GM19043 (cell line): ENCODE results near the gene PPFIA4.

Source experiments
- ATAC-seq: cut with Tn5 transposase; IDR thresholded peaks from one replicate; pipeline ENCODE4 v1.9.1; 2021; ENCODE audit warnings: low read depth; ENCODE audit not compliant: unreplicated experiment

The PPFIA4 gene

GRCh38 chr1:203039609-203040512 lies 13.6 kb downstream of the PPFIA4 start:
- ATAC-seq: no peak

GRCh38 chr1:203040513-203041275 lies 14.4 kb downstream of the PPFIA4 start:
- no peak for ATAC-seq

- ATAC-seq: no peak
Observed at GRCh38 chr1:203041351-203041932, 15.2 kb downstream of the PPFIA4 start.

- no peak for ATAC-seq
Observed at GRCh38 chr1:203043830-203044545, 17.7 kb downstream of the PPFIA4 start.

- ATAC-seq: no peak
Observed at GRCh38 chr1:203044546-203045250, 18.4 kb downstream of the PPFIA4 start.

- ATAC-seq: no peak
Observed at GRCh38 chr1:203045336-203045735, 19.0 kb downstream of the PPFIA4 start.

GRCh38 chr1:203045821-203046594 lies 19.7 kb downstream of the PPFIA4 start:
- no peak for ATAC-seq

- no peak for ATAC-seq
Observed at GRCh38 chr1:203046984-203047630, 20.8 kb downstream of the PPFIA4 start.

GRCh38 chr1:203048086-203048485 lies 21.8 kb downstream of the PPFIA4 start:
- no peak for ATAC-seq

GRCh38 chr1:203048555-203049051 lies 22.3 kb downstream of the PPFIA4 start:
- no peak for ATAC-seq

GRCh38 chr1:203049077-203049476 lies 22.8 kb downstream of the PPFIA4 start:
- no peak for ATAC-seq

- ATAC-seq: no peak
Observed at GRCh38 chr1:203049576-203050180, 23.4 kb downstream of the PPFIA4 start.

GRCh38 chr1:203050826-203051225 lies 24.5 kb downstream of the PPFIA4 start:
- no peak for ATAC-seq

GRCh38 chr1:203051841-203052324 lies 25.6 kb downstream of the PPFIA4 start:
- ATAC-seq: no peak

GRCh38 chr1:203052601-203053000 lies 26.3 kb downstream of the PPFIA4 start:
- ATAC-seq: no peak

- no peak for ATAC-seq
Observed at GRCh38 chr1:203054184-203054583, 27.9 kb downstream of the PPFIA4 start.

- no peak for ATAC-seq
Observed at GRCh38 chr1:203054642-203055041, 28.4 kb downstream of the PPFIA4 start.

GRCh38 chr1:203055161-203055799 lies 29.0 kb downstream of the PPFIA4 start:
- no peak for ATAC-seq
